GM12878 (cell line): ENCODE measurements around the gene SBK2. TPM values are rescaled to one million over a fixed set of nuclear protein-coding genes. Genes with fewer than 3 reads are reported as not detected.

ENCODE experiments used
- ATAC-seq: fragments of 200-7000 bp; cut with Tn5 transposase; 3 replicates; pipeline ENCODE4 v1.9.1; 2020; ENCODE audit warnings: mild to moderate bottlenecking, moderate library complexity
- BruUV-seq: library from RNA; stranded (reverse); fragments of 400-500 nt; replicated peaks from 2 replicates; lab custom pipeline; 2021; lab: Mats Ljungman, UMichigan
- CTCF ChIA-PET: fragments of 300-600 bp; sonication (Branson Sonifier 250); formaldehyde crosslinking; extraction: SDS; loops from one replicate; lab custom pipeline; 2021; ENCODE audit warnings: inconsistent platforms; lab: Yijun Ruan, JAX
- POLR2A ChIA-PET: fragments of 350-600 bp; formaldehyde crosslinking; extraction: SDS; loops from one replicate; lab custom pipeline; 2021; ENCODE audit warnings: inconsistent platforms; lab: Charles Lee
- RAD21 ChIA-PET: fragments of 300-600 bp; sonication (Branson Sonifier 250); formaldehyde crosslinking; loops from one replicate; lab custom pipeline; 2023; ENCODE audit warnings: antibody characterized with exemption; ENCODE audit not compliant: unreplicated experiment; lab: Charles Lee
- SMC1A ChIA-PET: fragments of 300-600 bp; sonication (Branson Sonifier 250); formaldehyde crosslinking; loops from one replicate; lab custom pipeline; 2023; ENCODE audit not compliant: unreplicated experiment, uncharacterized antibody; lab: Charles Lee
- DNase-seq: peaks from one replicate; pipeline ENCODE4 v3.0.0-alpha.2; 2011; ENCODE audit warnings: low read depth, low spot score
- FAIRE-seq: peaks from 3 replicates; lab custom pipeline; 2011; peaks lifted over from hg19 to GRCh38; lab: Jason Lieb, UNC
- H2AFZ ChIP-seq: 2 replicates; pipeline ENCODE4 v1.6.0; 2011; ENCODE audit warnings: low read depth, low read length, control low read depth; ENCODE audit not compliant: control insufficient read depth
- H3K27ac ChIP-seq: 2 replicates; pipeline ENCODE4 v1.5.1; 2011; ENCODE audit warnings: control low read depth; ENCODE audit not compliant: control insufficient read depth, insufficient read depth
- H3K27me3 ChIP-seq, 2 experiments: replicated peaks in 1 of 2; 2 replicates each; pipeline versions ENCODE4 v1.6.0 to v1.6.1; 2011; ENCODE audit warnings: low read length in 1 of 2; ENCODE audit not compliant: control insufficient read depth in 2 of 2, insufficient read depth in 2 of 2
- H3K36me3 ChIP-seq, 2 experiments: 2 replicates each; pipeline ENCODE4 v1.5.1; 2011; ENCODE audit warnings: low read length in 1 of 2; ENCODE audit not compliant: control insufficient read depth in 2 of 2, insufficient read depth in 2 of 2
- H3K4me1 ChIP-seq: 2 replicates; pipeline ENCODE4 v1.6.1; 2011; ENCODE audit warnings: mild to moderate bottlenecking, low read length, moderate library complexity, mixed read lengths; ENCODE audit not compliant: control insufficient read depth, insufficient read depth
- H3K4me2 ChIP-seq: 2 replicates; pipeline ENCODE4 v1.6.0; 2011; ENCODE audit warnings: control low read depth; ENCODE audit not compliant: control insufficient read depth, insufficient read depth
- H3K4me3 ChIP-seq: fragments of 200-600 bp; sonication (generic); 2 replicates; pipeline ENCODE4 v1.5.1; 2016
- H3K79me2 ChIP-seq: 2 replicates; pipeline ENCODE4 v1.6.0; 2011; ENCODE audit warnings: low read length; ENCODE audit not compliant: control insufficient read depth, insufficient read depth
- H3K9ac ChIP-seq: 2 replicates; pipeline ENCODE4 v1.8.0; 2011; ENCODE audit warnings: low read length, control low read depth, mixed read lengths; ENCODE audit not compliant: control insufficient read depth, insufficient read depth
- H3K9me3 ChIP-seq: replicated peaks from 3 replicates; pipeline ENCODE4 v1.5.1; 2011; ENCODE audit warnings: mild to moderate bottlenecking, low read length; ENCODE audit not compliant: control insufficient read depth, insufficient read depth
- H4K20me1 ChIP-seq: 2 replicates; pipeline ENCODE4 v1.6.0; 2011; ENCODE audit not compliant: control insufficient read depth, insufficient read depth
- BHLHE40 ChIP-seq, 2 experiments: fragments of 450-650 bp in 1 of 2; IDR thresholded peaks; 2 replicates each; pipeline ENCODE4 v1.6.1; 2011 to 2017; ENCODE audit warnings: low read depth in 2 of 2, borderline replicate concordance in 1 of 2, improper control_type of control experiment in 1 of 2, low read length in 1 of 2, mild to moderate bottlenecking in 1 of 2
- BMI1 ChIP-seq: fragments of 450-650 bp; IDR thresholded peaks from 2 replicates; pipeline ENCODE4 v1.6.1; 2016; ENCODE audit warnings: mild to moderate bottlenecking, moderate library complexity, borderline replicate concordance
- BRCA1 ChIP-seq: IDR thresholded peaks from 2 replicates; pipeline ENCODE4 v1.6.1; 2011; ENCODE audit warnings: low read depth, low read length, improper control_type of control experiment
- CREM ChIP-seq: IDR thresholded peaks from 2 replicates; pipeline ENCODE4 v1.6.1; 2014; ENCODE audit warnings: antibody characterized with exemption, low read depth
- E2F4 ChIP-seq: IDR thresholded peaks from 2 replicates; pipeline ENCODE4 v1.6.1; 2012; ENCODE audit warnings: low read depth, low read length, improper control_type of control experiment
- HDAC6 ChIP-seq: fragments of 200-600 bp; sonication (generic); IDR thresholded peaks from one replicate; pipeline ENCODE4 v1.8.0; 2017; ENCODE audit warnings: antibody characterized with exemption; ENCODE audit not compliant: unreplicated experiment
- HDGF ChIP-seq: fragments of 450-650 bp; IDR thresholded peaks from 2 replicates; pipeline ENCODE4 v1.6.1; 2016; ENCODE audit warnings: antibody characterized with exemption
- IKZF1 ChIP-seq: fragments of 450-650 bp; conservative IDR thresholded peaks from 2 replicates; pipeline ENCODE4 v1.6.1; 2017; ENCODE audit warnings: antibody characterized with exemption, mild to moderate bottlenecking
- IRF4 ChIP-seq: IDR thresholded peaks from 2 replicates; pipeline ENCODE4 v1.6.1; 2011; ENCODE audit warnings: low read depth, low read length
- MTA3 ChIP-seq: IDR thresholded peaks from 2 replicates; pipeline ENCODE4 v1.6.1; 2012; ENCODE audit warnings: low read length, inconsistent platforms, borderline replicate concordance
- NFXL1 ChIP-seq: fragments of 450-650 bp; IDR thresholded peaks from 2 replicates; pipeline ENCODE4 v1.6.1; 2017; ENCODE audit warnings: antibody characterized with exemption, mild to moderate bottlenecking, borderline replicate concordance
- PKNOX1 ChIP-seq: fragments of 450-650 bp; IDR thresholded peaks from 2 replicates; pipeline ENCODE4 v1.6.1; 2016; ENCODE audit warnings: mild to moderate bottlenecking
- PML ChIP-seq: IDR thresholded peaks from 2 replicates; pipeline ENCODE4 v1.6.1; 2012; ENCODE audit warnings: low read length, inconsistent platforms
- ZZZ3 ChIP-seq: IDR thresholded peaks from 2 replicates; pipeline ENCODE4 v1.6.1; 2011; ENCODE audit warnings: low read depth; ENCODE audit not compliant: control insufficient read depth, insufficient read length
- WGBS: methylation state at CpG from one replicate; pipeline ENCODE4 v1.1.6; 2016; ENCODE audit warnings: low lambda C conversion rate; ENCODE audit not compliant: insufficient replicate concordance, insufficient coverage; ENCODE audit errors: missing lambda C conversion rate; 5-methylcytosine and 5-hydroxymethylcytosine counted together
- in situ Hi-C: fragments of 300-500 bp; cut with MboI; formaldehyde crosslinking; loops from 9 replicates; pipeline ENCODE4 v1.14.3; 2018; ENCODE audit warnings: mixed read lengths
- intact Hi-C: fragments of 100-400 bp; cut with micrococcal nuclease; formaldehyde crosslinking; loops from one replicate; pipeline ENCODE4 v1.14.2; 2022; ENCODE audit not compliant: unreplicated experiment
- polyA plus RNA-seq, 11 experiments: library from polyadenylated mRNA; depleted of rRNA in 4 of 11; unstranded in 6 of 11; stranded (reverse) in 5 of 11; fragments of >200 nt; fragmentation: Nextera tagmentation in 4 of 11; fragmentation: Illumina TruSeq in 1 of 11; extraction: Ambion mirVana in 4 of 11; extraction: Trizol in 1 of 11; gene quantifications; 1 replicate in 1 of 11; 2 replicates in 10 of 11; pipeline versions ENCODE4 v1.2.1 to v1.2.3, GENCODE V29; 2011 to 2016; ENCODE audit warnings: inconsistent platforms in 2 of 11, missing spikeins in 2 of 11, low read depth in 1 of 11
- total RNA-seq, 4 experiments: library from RNA; depleted of rRNA in 3 of 4; stranded (reverse); fragments of >200 nt in 3 of 4; fragmentation: Illumina TruSeq in 1 of 4; extraction: Trizol in 1 of 4; gene quantifications; 2 replicates each; pipeline versions ENCODE4 v1.2.1 to v1.2.3, GENCODE V29; 2013 to 2021

The SBK2 gene
- total and polyA plus RNA-seq, 10 of the 15 experiments (the other 5 are each of a cell fraction or from before 2014, with no cell fraction given) = not detected

GRCh38 chr19:55553217-55554182 lies 16.6 kb upstream of the SBK2 start:
- H2AFZ ChIP-seq = no peak overlapping the region
- ATAC-seq = no peak
- BruUV-seq = no TSS peak
- no peak overlapping the region for H3K4me2 ChIP-seq
- intact Hi-C loops = no loop called here
- no peak for TF ChIP-seq HDAC6
- TF ChIP-seq BMI1 = no peak
- no peak for TF ChIP-seq BHLHE40 (IDR thresholded peaks at IDR 0.05; ENCODE audit: borderline replicate concordance in 1 of 2, low read depth in 2 of 2, low read length in 1 of 2)
- no peak for TF ChIP-seq ZZZ3
- TF ChIP-seq IKZF1 = no peak
- no peak for TF ChIP-seq E2F4
- TF ChIP-seq BRCA1 = no peak
- no peak for TF ChIP-seq PML
- no peak for TF ChIP-seq HDGF
- TF ChIP-seq MTA3 = no peak
- no peak for TF ChIP-seq NFXL1
- no peak for TF ChIP-seq CREM
- TF ChIP-seq IRF4 = no peak
- TF ChIP-seq PKNOX1 = no peak
- H4K20me1 ChIP-seq = no peaks in the 10 kb centered on the region
- ChIA-PET POLR2A (no interaction called here), SMC1A (no interaction called here), CTCF (no interaction called here), RAD21 (no interaction called here)
- 19% methylated on average over 10 of the region's 13 CpGs for WGBS
- no peak for FAIRE-seq
- H3K9ac ChIP-seq = no peak overlapping the region
- no peak for DNase-seq
- no peaks in the 10 kb centered on the region for H3K79me2 ChIP-seq
- H3K27me3 ChIP-seq = peaks cover 0 to 7% of the 10 kb centered on the region in 2 experiments; a peak in 3 of 4 replicates
- H3K4me3 ChIP-seq = no peak overlapping the region
- H3K9me3 ChIP-seq = no peaks in the 10 kb centered on the region
- no peaks in the 10 kb centered on the region for H3K4me1 ChIP-seq
- no peak overlapping the region for H3K27ac ChIP-seq
- H3K36me3 ChIP-seq = no peaks in the 10 kb centered on the region
- in situ Hi-C loops = no loop called here
